NCI-H2196 treated with DMSO at 0.1 percent for 48 hours (cell line): ENCODE results near the gene ZDHHC11.

ENCODE experiments used
- DNase-seq: peaks from one replicate; lab custom pipeline; 2025; ENCODE audit not compliant: unreplicated experiment; lab: John Stamatoyannopoulos, UW

ZDHHC11 gene

GRCh38 chr5:850511-851006 is at the start of gene ZDHHC11:
Gene ZDHHC11 (minus strand): TSS chr5:850986. CDS start chr5:850602, 384 bp downstream.
- DNase-seq, result no peak

- DNase-seq, result no peak
Observed at GRCh38 chr5:893711-894110, 42.9 kb upstream of the ZDHHC11 start.

- no peak for DNase-seq
Observed at GRCh38 chr5:893137-893506, 42.3 kb upstream of the ZDHHC11 start.

- peak; percentile 71 for DNase-seq
Observed at GRCh38 chr5:892394-893136, 41.8 kb upstream of the ZDHHC11 start, which contains the start of the genes BRD9 and TRIP13. Gene BRD9 (minus strand): TSS chr5:892801. CDS start chr5:892657, 144 bp downstream. Gene TRIP13 (plus strand): TSS chr5:892884. CDS start chr5:892999, 115 bp downstream.

GRCh38 chr5:891837-892393 is 41.1 kb upstream of the ZDHHC11 start:
- no peak for DNase-seq

- no peak for DNase-seq
Observed at GRCh38 chr5:891117-891836, 40.5 kb upstream of the ZDHHC11 start.

GRCh38 chr5:889075-889710 is 38.4 kb upstream of the ZDHHC11 start:
- DNase-seq, result no peak

GRCh38 chr5:888638-889035 is 37.9 kb upstream of the ZDHHC11 start:
- DNase-seq, result no peak

- no peak for DNase-seq
Observed at GRCh38 chr5:887947-888637, 37.3 kb upstream of the ZDHHC11 start.

- DNase-seq, result no peak
Observed at GRCh38 chr5:886716-887325, 36.0 kb upstream of the ZDHHC11 start.

GRCh38 chr5:886036-886435 is 35.2 kb upstream of the ZDHHC11 start:
- DNase-seq, result no peak

- DNase-seq, result peak; percentile 38
Observed at GRCh38 chr5:885529-885928, 34.7 kb upstream of the ZDHHC11 start.

- DNase-seq, result no peak
Observed at GRCh38 chr5:885127-885442, 34.3 kb upstream of the ZDHHC11 start.

- no peak for DNase-seq
Observed at GRCh38 chr5:884345-885126, 33.8 kb upstream of the ZDHHC11 start.

GRCh38 chr5:883475-884181 is 32.8 kb upstream of the ZDHHC11 start:
- DNase-seq, result no peak

GRCh38 chr5:882253-883183 is 31.7 kb upstream of the ZDHHC11 start:
- DNase-seq, result no peak

GRCh38 chr5:881551-881935 is 30.8 kb upstream of the ZDHHC11 start:
- DNase-seq, result no peak
